Measurements from ENCODE around the gene IER5.
A peak's percentile ranks its signal among the peaks of the same experiment; 100 is the strongest.

The IER5 gene

DNA sequence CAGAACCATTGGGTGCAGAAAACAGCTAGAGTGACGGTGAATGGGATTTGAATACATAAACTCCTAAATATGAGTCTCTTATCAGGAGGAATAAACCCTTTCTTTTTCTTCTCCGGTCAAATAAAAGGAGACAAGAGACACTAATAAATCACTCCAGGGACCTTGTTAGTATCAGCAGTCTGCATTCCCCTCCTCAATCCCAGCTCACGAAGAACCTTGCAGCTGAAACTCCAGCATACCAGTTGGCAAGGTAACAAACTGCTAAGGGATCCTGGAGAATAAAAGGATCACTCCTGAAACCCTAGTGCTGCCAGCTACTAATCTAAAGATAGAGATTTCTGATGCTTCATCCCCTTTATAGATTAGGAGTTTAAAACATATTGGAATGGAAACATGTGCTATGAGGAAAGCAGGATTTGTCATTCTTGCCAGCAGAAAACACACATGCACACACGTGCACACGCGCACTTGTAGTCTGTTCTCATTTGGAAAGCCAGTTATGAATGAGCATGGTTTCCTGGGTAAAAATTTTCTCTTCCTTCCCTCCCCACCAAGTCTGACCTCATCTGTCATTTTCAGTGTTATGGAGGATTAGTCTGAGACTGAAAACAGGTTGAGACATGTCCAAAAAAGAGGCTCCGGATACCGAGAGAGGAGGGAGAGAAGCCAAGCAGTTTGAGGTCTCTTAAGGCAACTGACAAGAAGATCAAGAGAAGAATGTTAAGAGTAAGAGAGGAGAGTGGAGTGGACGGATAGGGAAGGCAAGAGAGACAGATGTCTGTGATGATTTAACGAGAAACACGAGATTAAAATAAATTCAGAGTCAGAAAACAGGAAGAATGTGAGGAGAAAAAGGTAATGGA is 10.9 kb downstream of the IER5 start:
- no peak for DNase-seq (ENCODE audit: low spot score)

DNA sequence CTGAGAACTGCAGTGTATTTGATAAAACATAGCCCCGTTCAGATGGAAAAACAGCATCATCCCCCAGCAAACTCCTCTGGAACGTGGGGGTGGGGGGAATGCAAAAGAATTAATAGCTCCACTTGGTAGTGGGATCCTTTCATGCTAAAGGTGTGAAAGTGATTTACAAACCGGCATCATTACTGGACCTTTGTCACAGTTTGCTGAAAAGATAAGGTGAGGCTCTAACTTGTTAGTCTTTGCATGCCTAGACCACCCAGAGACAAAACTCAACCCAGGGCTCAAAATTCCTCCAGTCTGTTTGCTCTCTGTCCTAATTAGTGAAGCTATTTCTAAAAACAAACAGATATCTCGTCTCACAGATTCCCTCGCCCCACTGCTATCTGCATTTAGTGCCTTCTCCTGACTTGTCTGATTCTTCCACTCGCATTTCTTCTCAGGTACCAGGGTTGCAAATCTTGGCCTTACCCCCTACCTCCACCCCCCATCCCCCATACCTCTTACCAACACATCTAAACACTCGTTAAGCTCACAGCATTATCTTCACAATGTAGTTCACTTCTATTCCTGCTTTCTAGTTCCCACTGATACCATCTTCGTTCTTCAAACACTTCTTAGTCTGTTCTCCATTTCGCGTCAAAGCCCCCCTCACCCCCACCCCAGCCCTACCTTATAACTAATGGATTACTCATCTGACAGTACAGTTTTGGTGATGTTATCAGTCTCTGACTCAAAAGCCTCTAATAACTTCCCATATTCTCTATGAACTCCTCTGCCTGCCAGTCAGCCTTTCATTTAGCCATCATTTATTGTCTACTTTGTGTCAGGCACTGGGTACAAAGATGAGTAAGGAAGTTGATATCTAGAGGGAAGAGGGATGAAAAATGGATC is 11.8 kb downstream of the IER5 start:
- DNase-seq (ENCODE audit: low spot score), result no peak

DNA sequence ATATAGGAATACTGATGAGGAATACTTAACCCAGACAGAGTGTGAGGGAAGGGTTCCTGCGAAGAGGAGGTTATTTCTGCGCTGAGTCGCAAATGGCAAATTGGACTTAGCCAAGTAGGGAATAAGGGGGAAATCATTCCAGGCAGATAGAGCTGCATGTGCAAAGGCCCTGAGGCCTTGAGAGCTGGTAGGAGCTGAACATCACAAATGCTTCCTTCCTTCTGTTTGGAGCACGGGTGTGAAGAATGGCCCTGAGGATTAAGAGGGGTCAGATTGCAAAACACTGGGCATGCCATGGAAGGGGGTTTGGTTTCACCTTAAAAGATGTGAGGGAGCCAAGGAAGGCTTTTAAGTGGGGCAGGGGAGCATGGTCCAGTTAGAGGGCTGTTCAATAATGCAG is 12.4 kb downstream of the IER5 start:
- no peak for DNase-seq (ENCODE audit: low spot score)

GRCh38 chr1:181101581-181102226 is 13.2 kb downstream of the IER5 start:
- DNase-seq (ENCODE audit: low spot score), result no peak

- no peak for DNase-seq (ENCODE audit: low spot score)
These were observed 14.3 kb downstream of the IER5 start for GRCh38 chr1:181102841-181103240.

GRCh38 chr1:181103399-181103798 is 14.9 kb downstream of the IER5 start:
- DNase-seq (ENCODE audit: low spot score), result no peak

DNA sequence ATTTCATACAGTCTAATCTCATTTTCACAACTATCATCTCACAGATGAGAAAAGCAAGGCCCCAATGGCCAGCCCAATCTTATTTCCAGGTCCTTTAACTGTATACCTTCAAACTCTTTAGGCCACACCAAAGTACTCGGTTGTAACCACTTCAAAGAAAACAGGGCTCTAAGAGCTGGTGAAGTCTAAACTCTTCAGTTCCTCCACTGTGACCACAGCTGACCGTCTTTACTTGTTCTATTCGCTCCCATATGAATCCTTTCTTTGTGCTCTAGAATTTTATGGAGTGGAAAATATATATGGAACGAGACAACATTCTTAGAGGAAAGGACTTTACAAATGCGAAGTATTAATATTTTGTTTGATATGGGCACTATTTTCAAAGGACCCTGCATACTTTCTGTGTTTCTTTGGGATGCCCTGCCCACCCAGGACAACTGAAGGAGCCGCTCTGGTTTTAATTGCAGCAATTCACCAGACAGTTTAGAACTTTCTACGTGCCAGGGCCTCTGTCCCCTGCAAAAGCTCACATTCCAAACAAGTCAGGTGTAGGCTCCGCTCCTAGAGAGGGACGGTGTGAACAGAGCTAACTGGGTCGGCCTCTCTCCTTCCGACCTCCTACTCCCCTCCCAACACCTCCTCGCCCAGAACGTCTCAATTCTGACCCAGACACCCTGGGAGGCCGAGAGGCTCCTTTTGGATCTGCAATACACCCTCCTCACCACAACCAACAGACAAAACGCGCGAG is 15.7 kb downstream of the IER5 start:
- no peak for DNase-seq (ENCODE audit: low spot score)

- no peak for DNase-seq (ENCODE audit: low spot score)
These were observed 16.3 kb downstream of the IER5 start for GRCh38 chr1:181104790-181105133.

- DNase-seq (ENCODE audit: low spot score), result peak; percentile 95
These were observed 16.9 kb downstream of the IER5 start for GRCh38 chr1:181105134-181106021.

DNA sequence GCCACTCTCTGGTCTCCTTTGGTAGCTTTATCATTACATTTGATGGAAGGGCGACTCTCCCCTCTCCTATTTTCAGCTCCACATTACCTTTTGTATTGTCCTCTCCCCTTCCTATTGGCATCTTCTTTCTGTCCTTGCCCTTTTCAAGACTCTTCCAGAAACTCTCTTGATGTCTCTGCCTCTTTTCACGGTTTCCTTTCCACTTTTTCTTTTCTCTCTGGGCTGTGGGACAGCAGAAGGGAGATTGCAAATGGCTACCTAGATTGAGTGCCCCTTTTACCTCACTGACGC is 17.5 kb downstream of the IER5 start:
- DNase-seq (ENCODE audit: low spot score), result no peak

GRCh38 chr1:181106479-181106878 is 18.0 kb downstream of the IER5 start:
- no peak for DNase-seq (ENCODE audit: low spot score)

GRCh38 chr1:181107711-181108110 is 19.2 kb downstream of the IER5 start:
- DNase-seq (ENCODE audit: low spot score), result no peak

- DNase-seq (ENCODE audit: low spot score), result no peak
These were observed 19.9 kb downstream of the IER5 start for GRCh38 chr1:181108304-181108867.

GRCh38 chr1:181110013-181110412 is 21.5 kb downstream of the IER5 start:
- no peak for DNase-seq (ENCODE audit: low spot score)

DNA sequence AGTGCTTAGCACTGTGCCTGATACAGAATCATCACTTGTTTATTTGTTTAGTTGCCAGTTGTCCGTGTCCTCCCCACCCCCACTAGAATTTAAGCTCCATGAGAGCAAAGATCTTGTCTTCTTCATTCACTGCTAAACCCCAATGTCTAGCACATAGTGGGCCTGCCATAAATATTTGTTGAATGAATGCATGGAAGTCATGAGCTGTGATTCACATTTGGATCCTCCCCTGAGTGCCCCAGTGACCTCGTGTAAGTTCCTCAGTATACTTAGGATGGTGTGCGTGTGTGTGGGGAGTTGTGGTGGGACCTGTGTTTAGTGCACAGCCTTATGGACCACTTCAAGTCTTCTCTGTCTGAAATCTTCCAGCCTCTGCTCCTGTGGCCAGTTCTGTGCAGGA is 23.1 kb downstream of the IER5 start:
- DNase-seq (ENCODE audit: low spot score), result no peak

GRCh38 chr1:181112071-181112929 is 23.8 kb downstream of the IER5 start:
- DNase-seq (ENCODE audit: low spot score), result peak; percentile 97

DNA sequence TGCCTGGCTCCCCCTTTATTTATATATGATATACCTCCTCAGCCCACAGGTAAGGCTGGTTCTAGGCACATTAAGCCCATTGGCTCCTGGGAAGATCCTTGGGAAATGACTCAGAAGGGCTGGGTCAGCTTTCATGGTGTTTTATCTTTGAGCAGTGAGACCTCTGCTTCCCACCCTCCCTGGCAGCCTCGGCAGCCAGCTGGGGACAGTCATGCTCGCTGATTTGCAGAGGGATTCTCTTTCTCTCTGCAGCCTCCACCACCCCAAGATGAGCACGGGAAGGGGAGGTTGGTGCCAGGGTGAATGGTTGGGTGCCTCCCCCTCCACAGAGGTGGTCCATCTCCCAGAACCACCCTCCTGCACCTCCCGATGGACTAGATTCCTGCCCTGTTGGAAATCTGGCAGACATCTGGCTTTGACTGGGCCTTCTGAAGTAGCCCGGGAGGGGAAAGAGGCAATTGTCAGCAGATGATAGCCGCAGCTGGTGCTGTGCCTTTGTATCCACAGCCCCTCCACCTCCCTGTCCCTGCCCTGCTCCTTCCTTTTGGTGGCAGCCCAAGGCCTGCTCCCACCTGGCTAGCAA is 24.6 kb downstream of the IER5 start:
- DNase-seq (ENCODE audit: low spot score), result peak; percentile 55

DNA sequence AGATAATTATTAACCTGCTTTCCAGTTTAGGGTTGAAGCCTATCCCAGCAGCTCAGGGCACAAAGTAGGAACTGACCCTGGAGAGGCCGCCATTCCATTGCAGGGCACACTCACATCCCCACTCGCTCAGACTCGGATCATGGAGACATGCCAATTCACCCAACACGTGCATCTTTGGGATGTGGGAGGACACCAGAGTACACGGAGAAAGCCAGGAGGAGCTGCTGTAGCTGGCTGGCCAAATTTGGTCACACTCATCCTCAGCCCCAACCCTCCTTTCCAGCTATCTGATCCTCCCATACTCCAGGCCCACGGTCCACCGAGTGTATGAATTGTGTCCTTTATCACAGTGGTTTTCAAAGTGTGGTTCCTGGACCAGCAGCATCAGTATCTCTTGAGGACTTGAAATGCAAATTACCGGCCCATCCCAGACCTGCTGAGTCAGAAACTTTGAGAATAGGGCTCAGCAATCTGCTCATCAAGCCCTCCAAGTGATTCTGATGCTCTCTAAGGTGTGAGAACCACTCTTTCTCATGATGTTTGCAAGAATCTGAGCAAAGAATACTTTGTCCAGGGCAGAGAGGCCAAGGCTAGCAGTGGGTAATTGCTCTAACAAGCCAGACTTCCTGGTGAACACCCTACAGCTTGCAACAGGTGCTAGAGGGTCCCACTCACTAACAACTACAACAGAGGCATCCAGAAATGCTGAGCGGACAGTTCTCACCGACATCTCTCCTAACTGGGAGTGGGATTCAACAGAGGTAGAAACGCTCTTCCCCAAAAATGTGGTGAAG is 26.3 kb downstream of the IER5 start:
- no peak for DNase-seq (ENCODE audit: low spot score)

GRCh38 chr1:181115368-181115684 is 26.8 kb downstream of the IER5 start:
- DNase-seq (ENCODE audit: low spot score), result no peak
